OCI-LY3 (cell line): ENCODE results near the gene EYS.

Source experiments
- H2AFZ ChIP-seq: fragments of 200-600, 300-600 bp; shearing (Covaris generic); 2 replicates; pipeline ENCODE4 v1.6.0; 2014; ENCODE audit warnings: antibody characterized with exemption, low read depth, low read length
- H3K27ac ChIP-seq: fragments of 200-600, 300-600 bp; sonication (generic); 2 replicates; pipeline ENCODE4 v1.5.1; 2014; ENCODE audit warnings: mild to moderate bottlenecking, low read length, moderate library complexity, mixed read lengths
- H3K27me3 ChIP-seq: fragments of 200-600, 300-600 bp; sonication (generic); 2 replicates; pipeline ENCODE4 v1.6.1; 2014; ENCODE audit warnings: low read depth, low read length, mixed read lengths
- H3K36me3 ChIP-seq: fragments of 200-600, 300-600 bp; sonication (generic); replicated peaks from 2 replicates; pipeline ENCODE3; 2014; ENCODE audit warnings: low read depth, low read length, mixed read lengths
- H3K4me1 ChIP-seq: fragments of 300-600, 200-600 bp; sonication (generic); 2 replicates; pipeline ENCODE4 v1.6.1; 2014; ENCODE audit warnings: low read length, mixed read lengths
- H3K4me2 ChIP-seq: fragments of 200-600, 300-600 bp; sonication (generic); 2 replicates; pipeline ENCODE4 v1.6.1; 2014; ENCODE audit warnings: low read length, mixed read lengths
- H3K4me3 ChIP-seq: fragments of 300-600, 200-600 bp; sonication (generic); 2 replicates; pipeline ENCODE4 v1.5.1; 2014; ENCODE audit warnings: antibody characterized with exemption, mild to moderate bottlenecking, low read length, moderate library complexity
- H3K79me2 ChIP-seq: fragments of 300-600, 200-600 bp; shearing (Covaris generic); 2 replicates; pipeline ENCODE4 v1.6.1; 2014; ENCODE audit warnings: mild to moderate bottlenecking, low read length, mixed read lengths
- H3K9ac ChIP-seq: fragments of 300-600, 200-600 bp; shearing (Covaris generic); 2 replicates; pipeline ENCODE4 v1.6.0; 2014; ENCODE audit warnings: mild to moderate bottlenecking, low read length, moderate library complexity
- H3K9me3 ChIP-seq: fragments of 200-600, 300-600 bp; shearing (Covaris generic); 2 replicates; pipeline ENCODE4 v1.6.1; 2014; ENCODE audit warnings: low read length, mixed read lengths; ENCODE audit not compliant: insufficient read depth
- H4K20me1 ChIP-seq: fragments of 200-600, 300-600 bp; sonication (generic); 2 replicates; pipeline ENCODE4 v1.6.1; 2016; ENCODE audit warnings: low read length, mixed read lengths; ENCODE audit not compliant: insufficient read depth
- CTCF ChIP-seq: fragments of 200-600, 300-600 bp; sonication (generic); IDR thresholded peaks from 2 replicates; pipeline ENCODE4 v1.5.1; 2014; ENCODE audit warnings: antibody characterized with exemption, low read length, low read depth
- EZH2phosphoT487 ChIP-seq: fragments of 200-600 bp; shearing (Covaris generic); IDR thresholded peaks from 2 replicates; pipeline ENCODE4 v1.6.1; 2018; ENCODE audit warnings: antibody characterized with exemption, mixed run types, low read depth

EYS gene

GRCh38 chr6:64255000-64255399 is 1452.0 kb downstream of the EYS start:
- Histone ChIP-seq H3K9ac (no peak overlapping the region), H3K27ac (no peak overlapping the region), H3K36me3 (no peaks in the 10 kb centered on the region), H2AFZ (peak overlapping the region; percentile 63), H3K79me2 (no peaks in the 10 kb centered on the region), H3K4me1 (peaks cover 17% of the 10 kb centered on the region), H3K4me3 (no peak overlapping the region), H3K4me2 (peak overlapping the region; percentile 31), H3K27me3 (no peaks in the 10 kb centered on the region), H4K20me1 (no peaks in the 10 kb centered on the region), H3K9me3 (no peaks in the 10 kb centered on the region)
- no peak for TF ChIP-seq EZH2phosphoT487
- no peak for TF ChIP-seq CTCF

- Histone ChIP-seq H4K20me1 (no peaks in the 10 kb centered on the region), H3K27ac (no peak overlapping the region), H3K36me3 (no peaks in the 10 kb centered on the region), H3K9ac (no peak overlapping the region), H2AFZ (peak overlapping the region; percentile 63), H3K79me2 (no peaks in the 10 kb centered on the region), H3K27me3 (no peaks in the 10 kb centered on the region), H3K9me3 (no peaks in the 10 kb centered on the region), H3K4me3 (no peak overlapping the region), H3K4me1 (peaks cover 17% of the 10 kb centered on the region), H3K4me2 (peak overlapping the region; percentile 31)
- TF ChIP-seq EZH2phosphoT487 (no peak), CTCF (no peak)
Observed at GRCh38 chr6:64254558-64254957, 1452.5 kb downstream of the EYS start.

- TF ChIP-seq EZH2phosphoT487: no peak
- TF ChIP-seq CTCF: no peak
- Histone ChIP-seq H3K4me2 (no peak overlapping the region), H3K79me2 (no peaks in the 10 kb centered on the region), H3K36me3 (no peaks in the 10 kb centered on the region), H3K27me3 (no peaks in the 10 kb centered on the region), H3K27ac (no peak overlapping the region), H3K9ac (no peak overlapping the region), H4K20me1 (no peaks in the 10 kb centered on the region), H2AFZ (no peak overlapping the region), H3K4me1 (peaks cover 17% of the 10 kb centered on the region), H3K9me3 (no peaks in the 10 kb centered on the region), H3K4me3 (no peak overlapping the region)
Observed at GRCh38 chr6:64252256-64252655, 1454.8 kb downstream of the EYS start.

GRCh38 chr6:64250126-64250525 is 1456.9 kb downstream of the EYS start:
- no peaks in the 10 kb centered on the region for H3K79me2 ChIP-seq
- no peak overlapping the region for H2AFZ ChIP-seq
- no peak overlapping the region for H3K27ac ChIP-seq
- no peak overlapping the region for H3K9ac ChIP-seq
- no peak overlapping the region for H3K4me2 ChIP-seq
- no peaks in the 10 kb centered on the region for H4K20me1 ChIP-seq
- 0 out of 2 replicates have a peak, but pooled peaks cover 3% of the 10 kb centered on the region for H3K9me3 ChIP-seq
- TF ChIP-seq CTCF (no peak), EZH2phosphoT487 (no peak)
- no peak overlapping the region for H3K4me3 ChIP-seq
- no peaks in the 10 kb centered on the region for H3K27me3 ChIP-seq
- no peaks in the 10 kb centered on the region for H3K36me3 ChIP-seq
- peaks cover 11% of the 10 kb centered on the region for H3K4me1 ChIP-seq
